ENCODE results near the gene STX12.
"Not testable (repeated sequence)": the region's sequence is repeated elsewhere in the genome, so short reads cannot be mapped to it uniquely, and the experiment has no call there.

Gene STX12

DNA sequence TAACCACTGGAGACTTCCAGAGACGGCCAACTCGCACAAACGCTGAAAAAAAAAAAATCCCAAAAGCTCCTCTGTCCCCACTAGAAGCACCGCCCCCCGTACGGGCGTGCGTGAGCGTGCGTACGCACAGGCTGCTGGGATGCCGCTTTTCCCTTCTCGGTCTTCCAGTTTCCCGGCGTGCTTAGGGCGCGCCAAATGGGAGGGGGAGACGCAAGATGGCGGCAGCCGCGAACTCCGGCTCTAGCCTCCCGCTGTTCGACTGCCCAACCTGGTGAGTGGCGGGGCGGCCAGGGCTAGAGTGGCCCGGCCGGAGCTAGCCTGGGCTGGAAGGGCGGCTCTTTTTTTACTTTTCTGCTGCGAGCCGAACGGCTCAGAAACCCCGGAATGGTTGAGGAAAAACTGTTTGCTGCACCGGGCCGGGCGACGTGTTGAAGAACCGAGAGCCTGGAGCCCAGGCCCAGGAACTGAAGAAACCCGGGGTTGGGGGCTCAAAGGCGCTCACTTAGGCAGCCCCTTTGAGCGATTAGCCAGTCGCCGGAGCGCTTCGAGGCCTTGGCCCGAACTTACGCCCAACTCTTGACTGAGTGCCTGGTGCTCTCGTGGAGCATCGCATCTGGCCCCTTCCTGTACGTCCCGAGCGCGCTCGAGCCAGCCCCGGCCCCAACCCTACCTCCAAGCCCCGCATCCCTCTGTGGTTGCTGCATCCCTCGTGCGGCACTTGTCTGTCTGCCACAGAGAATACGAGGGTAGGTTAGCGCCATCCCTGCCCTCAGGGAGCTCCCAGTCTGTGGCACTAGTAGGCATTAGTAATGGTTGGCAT lies 57.8 kb downstream of the STX12 start, which contains the start of gene PPP1R8:
Gene PPP1R8, plus strand, starts transcription at position 162 of the 820 bp plus-strand sequence. Its CDS starts 54 bp downstream, at position 216.
- DNase-seq (ENCODE audit: low spot score) = peak; percentile 97

DNA sequence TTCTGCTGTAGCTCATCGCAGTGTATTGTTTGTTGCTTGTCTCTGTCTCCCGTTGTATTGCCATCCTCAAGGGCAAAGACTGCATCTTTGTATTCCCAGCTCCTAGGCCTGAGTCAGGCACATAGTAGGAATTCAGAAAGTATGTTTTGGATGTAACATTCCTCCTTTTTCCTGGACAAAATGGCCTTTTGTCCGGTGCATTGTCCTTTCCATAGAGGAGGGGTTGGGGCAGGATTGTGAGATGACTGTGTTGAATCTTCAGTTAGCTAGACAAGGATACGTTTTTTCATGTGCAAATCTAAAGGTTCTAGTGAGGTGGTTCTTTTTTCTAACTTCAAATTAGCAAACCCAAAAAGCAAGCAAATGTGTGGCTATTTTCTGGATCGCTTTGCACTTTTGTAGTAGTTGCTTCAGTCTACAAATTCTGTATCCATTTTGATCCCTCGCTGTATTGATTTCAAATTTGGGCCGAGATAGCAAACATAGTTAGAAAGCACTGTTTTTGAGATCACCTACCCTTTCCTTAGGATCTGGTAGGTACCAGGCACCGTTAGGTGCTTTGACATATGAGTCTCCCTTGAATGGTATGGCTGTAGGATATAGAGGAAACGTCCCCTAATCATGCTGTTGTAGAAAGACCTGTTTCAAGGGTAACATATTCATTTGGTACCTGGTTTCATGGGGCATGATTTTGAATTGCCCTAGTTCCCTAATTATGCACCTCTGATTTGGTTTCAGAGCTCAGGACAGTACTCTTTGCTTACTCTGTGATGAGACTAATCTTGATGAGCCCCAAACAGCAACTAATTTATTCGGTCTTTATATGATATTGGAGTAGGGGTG lies 58.8 kb downstream of the STX12 start:
- no peak for DNase-seq (ENCODE audit: low spot score)

DNA sequence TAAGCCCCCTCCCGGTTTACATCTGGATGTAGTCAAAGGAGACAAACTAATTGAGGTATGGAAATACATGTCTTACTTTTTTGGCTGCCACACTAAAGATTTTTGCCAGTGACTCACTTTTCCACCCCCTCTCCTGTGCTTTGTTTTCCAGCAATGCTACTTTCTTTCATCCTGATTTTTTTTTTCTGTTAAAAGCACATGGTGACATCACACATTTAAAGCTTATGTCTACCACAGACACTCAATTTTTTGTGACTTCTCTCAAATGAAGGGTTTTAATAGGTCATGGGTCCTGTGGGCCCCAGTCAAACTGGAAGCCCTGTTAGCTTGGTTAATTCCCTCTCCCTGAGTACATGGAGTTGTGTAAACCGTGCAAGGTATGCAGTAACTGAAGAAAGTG lies 59.7 kb downstream of the STX12 start:
- DNase-seq (ENCODE audit: low spot score) = no peak

DNA sequence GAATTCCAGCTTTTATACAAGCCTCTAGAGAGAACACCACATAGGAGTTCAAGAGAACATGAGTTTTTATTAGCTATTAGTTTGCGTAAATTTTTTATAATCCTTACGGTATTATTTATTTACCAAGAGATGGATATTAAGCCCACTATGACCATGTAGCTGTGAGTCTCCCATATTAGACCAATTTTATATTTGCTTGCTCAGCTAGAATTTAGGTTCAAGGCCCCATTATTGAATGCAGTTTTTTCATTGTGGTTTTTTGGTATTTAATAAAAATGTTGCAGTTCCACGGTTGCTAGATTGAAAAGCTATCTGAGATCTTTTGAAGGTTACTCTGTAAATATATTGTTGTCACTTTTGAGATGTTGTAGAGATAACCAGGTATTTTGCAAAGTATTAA lies 60.5 kb downstream of the STX12 start:
- no peak for DNase-seq (ENCODE audit: low spot score)

DNA sequence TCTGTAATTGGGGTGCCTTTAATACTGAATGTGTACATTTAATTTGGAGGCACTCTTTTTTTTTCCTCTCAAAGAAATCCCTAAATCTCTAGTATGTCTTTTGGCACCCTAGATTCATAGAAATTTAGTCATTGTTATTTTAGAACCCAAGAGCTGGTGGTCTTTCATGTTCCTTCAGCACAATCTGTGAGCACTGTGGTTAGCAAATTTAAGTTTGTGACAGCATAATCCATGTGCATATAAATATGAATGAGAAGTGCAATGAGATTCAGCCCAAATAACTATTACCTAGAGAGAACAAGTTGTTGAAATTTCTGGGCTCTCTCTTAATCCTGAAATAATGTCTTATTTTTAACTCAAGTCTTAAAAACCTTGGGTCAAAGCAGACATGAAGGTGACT lies 62.0 kb downstream of the STX12 start:
- DNase-seq (ENCODE audit: low spot score) = no peak

DNA sequence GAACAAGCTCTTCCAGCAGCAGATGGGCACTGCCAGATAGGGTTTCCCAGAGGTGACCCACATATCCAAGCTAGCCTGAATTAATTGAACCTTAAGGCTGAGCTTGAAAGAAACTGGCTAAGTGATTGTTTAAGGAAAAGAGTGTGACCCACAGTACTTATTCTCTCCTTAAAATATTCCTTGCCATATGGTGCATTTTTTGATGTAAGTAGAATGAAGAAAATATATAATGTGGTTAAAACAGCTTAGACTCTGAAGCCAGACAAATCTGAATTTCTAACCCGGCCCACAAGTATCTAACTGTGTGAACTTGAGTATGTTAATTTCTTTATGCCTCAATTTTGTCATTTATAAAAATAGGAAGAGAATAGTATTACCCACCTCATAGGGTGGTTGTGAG lies 62.5 kb downstream of the STX12 start:
- DNase-seq (ENCODE audit: low spot score) = no peak

DNA sequence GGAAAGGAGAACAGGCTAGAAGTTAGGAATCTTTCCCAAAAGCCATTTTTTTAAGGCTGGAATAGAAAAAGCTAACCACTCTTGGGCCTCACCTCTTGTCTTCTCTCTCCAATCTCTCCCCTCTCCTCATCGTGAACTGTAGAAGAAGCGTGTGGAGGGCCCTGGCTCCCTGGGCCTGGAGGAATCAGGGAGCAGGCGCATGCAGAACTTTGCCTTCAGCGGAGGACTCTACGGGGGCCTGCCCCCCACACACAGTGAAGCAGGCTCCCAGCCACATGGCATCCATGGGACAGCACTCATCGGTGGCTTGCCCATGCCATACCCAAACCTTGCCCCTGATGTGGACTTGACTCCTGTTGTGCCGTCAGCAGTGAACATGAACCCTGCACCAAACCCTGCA lies 76.9 kb downstream of the STX12 start:
- DNase-seq (ENCODE audit: low spot score) = no peak

DNA sequence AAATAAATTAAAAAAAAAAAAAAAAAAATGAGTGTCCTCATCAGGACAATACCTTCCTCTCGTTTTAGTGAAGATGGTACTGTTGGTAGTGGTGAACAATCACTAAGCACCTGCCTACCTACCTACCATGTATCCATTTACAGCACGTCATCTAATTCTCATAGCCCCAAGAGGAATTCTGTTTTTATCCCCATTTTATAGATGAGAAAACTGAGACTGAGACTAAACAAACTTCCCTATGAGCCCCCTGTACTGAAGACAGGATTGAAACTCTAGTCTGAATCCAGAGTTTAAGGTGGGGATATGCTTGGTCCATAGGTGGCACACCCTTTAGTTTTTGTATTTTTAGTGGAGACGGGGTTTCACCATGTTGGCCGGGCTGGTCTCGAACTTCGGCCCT lies 82.1 kb downstream of the STX12 start:
- no peak for DNase-seq (ENCODE audit: low spot score)

DNA sequence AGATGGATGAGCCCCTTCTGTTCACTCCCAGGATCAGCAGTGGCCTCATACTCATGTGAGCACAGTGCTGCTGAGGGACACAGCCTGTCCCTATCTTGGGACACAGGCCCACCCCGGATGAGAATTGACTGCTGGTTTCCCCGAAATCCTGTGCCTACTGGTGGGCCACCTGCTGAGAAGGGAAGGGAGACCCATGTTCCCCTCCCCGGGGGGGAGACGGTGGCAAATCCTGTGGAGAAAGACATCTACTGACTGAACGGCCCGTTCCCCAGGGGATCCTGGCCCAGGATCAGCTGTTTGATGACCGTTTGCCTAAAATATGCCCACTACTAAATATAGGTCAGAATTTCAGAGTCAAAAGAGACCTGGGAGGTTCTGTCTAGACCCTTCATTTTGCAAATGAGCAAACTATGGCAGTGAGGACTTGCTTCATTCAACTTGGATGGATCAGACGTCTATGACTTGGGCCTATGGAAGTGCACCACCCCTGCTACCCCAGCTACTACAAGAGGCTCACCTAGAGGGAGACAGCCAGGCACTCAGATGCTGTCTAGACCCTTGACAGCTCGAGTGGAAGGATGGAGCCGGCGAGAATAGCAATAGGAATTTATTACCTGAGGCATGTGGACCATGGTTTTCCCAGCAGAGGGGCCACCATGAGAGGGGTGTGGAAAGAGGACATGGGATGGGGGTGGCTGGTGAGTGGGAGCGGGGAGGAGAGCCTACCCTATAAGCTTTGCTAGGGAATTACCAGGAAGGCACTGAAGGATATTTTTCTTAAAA lies 83.7 kb downstream of the STX12 start:
- peak; percentile 29 for DNase-seq (ENCODE audit: low spot score)

DNA sequence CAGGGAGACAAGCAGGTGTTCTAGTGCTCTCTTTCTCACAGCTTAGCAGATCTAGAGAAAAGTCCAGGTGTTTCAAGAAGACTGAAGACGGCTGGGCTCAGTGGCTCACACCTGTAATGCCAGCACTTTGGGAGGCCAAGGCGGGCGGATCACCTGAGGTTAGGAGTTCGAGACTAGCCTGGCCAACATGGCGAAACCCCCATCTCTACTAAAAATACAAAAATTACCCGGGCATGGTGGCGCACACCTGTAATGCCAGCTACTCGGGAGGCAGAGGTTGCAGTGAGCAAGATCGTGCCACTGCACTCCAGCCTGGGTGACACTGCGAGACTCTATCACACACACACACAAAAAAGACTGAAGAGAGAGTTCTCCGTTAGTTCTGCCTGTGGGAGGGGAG lies 84.5 kb downstream of the STX12 start:
- DNase-seq (ENCODE audit: low spot score) = not testable (repeated sequence)

DNA sequence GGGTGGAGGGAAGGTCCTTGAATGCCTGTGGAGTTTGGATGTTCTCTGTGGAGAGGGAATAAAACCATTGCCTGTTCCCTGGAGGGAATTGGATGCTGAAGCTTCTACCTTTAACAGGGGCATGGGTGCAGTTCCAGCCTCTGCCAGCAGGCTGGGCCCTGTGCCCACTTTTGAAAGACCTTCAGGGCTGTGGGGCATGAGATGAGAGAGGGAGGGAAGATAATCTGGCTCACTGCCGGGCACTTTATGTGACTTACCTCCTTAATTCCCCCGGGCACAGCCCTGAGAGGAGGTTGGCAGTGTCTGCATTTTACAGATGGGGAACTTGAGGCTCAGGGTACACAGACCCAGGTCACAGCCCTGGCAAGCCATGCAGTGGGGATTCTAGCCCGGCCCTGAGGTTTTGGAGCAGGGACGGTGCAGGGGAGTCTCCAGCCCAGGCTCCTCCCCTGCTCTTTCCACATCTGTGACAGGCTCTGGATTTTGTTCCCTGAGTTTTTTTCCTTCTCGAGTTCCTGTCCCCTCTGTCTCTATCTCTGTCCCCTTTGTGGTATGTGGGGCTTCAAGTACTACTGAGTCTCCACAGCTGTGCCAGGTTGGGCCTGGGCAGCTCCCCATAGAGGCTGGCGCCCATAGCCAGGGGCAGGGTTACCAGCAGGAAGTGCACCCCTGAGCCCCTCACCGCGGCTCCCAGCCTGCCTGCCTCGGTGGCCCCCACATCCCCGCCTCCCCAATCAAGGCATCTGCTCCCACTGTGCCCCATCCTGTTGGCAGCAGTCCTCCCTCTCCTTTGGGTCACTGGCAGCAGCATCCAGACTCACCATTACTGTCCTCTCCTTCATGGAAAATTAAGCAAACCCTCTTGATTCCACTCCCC lies 85.3 kb downstream of the STX12 start:
- peak; percentile 80 for DNase-seq (ENCODE audit: low spot score)

DNA sequence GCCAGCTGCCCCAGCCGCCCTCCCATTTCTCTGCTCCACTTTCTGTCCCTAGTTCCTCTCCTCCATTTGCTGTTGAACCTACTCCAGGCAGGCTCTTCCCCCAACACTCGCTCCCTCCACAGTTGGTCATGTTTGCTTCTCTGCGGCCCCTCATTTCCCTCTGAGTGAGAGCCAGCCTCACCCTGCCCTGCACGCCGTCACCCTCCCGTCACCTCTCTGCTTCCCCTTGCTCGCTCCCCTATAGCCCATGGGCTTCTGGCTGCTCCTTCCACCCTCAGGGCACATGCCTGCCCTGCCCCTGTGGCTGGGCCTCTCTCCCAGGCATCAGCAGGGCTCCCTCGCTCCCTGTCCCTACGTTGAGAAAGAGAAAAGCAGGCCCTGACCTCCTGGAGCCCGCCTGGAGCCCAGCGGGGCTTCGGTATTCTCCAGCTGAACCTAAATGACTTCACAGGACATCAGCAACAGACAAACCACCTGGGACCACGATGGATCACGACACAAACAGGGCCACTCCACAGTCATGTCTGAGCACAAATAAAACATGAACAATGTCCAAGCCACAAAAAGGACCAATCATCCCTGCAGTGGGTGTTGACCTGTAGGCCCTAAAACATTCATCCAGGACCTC lies 86.0 kb downstream of the STX12 start:
- no peak for DNase-seq (ENCODE audit: low spot score)

DNA sequence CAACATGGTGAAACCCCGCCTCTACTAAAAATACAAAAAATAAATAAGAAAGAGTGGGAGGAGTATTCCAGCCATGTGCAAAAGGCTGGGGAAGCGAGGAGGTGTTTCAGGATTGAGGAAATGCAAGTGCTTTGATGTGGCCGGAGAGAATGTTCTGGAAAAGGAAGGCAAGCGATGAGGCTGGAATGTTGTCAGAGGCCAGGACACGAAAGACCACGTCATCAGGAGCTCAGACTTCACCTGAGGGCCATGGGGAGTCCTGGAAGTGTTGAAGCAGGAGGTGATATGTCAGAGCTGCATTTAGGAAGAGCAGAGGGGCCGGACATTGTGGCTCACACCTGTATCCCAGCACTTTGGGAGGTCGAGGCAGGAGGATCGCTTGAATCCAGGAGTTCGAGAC lies 88.4 kb downstream of the STX12 start:
- DNase-seq (ENCODE audit: low spot score) = no peak

DNA sequence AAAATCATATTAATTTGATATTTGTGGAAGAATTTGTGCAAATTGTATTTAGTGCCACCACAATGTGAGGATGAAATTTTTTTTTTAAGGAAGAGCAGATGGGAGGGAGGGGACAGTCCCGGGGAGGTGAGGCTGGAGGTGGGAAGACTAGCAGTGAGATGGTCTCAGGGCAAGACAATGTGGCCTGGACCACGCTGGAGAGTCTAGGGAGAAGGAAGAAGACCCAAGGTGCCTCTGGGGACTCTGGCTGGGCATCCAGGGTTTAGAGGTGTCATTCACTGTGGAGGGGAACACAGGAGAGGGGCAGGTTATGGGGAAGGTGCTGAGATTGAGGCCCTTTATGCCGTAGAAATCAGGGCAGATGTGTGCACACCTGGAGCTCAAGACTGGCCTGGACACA lies 89.0 kb downstream of the STX12 start:
- DNase-seq (ENCODE audit: low spot score) = no peak

DNA sequence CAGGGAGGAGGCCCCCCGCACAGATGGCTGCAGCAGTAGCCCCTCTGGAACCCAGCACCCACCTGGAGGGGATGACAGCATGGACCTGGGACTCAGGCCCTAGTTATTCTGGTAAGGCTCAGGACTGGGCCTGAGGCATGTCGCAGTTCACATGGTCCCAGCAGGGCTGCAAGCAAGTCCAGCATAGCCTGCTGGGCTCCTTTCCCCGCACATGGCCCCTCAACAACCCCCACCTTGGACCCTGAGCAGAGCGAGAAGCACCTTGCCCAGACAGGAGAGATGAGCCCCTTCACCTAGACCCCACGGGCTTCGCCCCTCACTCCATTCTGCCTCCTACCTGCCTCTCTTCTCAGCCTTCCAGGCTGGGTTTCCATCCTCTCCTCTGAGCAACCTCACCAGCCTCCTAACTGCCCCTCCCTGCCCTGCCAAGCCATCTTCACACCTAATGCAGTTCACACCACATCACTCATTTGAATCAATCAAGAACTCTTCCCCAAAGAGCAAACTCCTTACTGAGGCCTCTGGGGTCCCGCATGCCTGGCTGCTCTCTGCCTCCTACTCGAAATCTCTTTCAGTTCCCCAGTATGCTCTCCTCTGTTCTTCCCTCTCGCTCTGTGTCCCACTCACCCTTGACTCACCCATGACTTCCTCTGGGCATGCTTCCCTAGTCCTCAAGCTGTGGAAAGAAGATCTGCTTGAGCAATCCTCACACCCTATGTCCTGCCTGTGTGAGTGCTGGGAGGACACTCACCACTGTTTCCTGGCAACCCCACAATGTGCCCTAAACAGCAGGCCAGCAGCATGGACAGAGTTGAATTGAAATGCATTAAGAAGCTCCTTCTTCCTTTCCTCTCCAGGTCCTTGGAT lies 89.9 kb downstream of the STX12 start:
- DNase-seq (ENCODE audit: low spot score) = no peak

DNA sequence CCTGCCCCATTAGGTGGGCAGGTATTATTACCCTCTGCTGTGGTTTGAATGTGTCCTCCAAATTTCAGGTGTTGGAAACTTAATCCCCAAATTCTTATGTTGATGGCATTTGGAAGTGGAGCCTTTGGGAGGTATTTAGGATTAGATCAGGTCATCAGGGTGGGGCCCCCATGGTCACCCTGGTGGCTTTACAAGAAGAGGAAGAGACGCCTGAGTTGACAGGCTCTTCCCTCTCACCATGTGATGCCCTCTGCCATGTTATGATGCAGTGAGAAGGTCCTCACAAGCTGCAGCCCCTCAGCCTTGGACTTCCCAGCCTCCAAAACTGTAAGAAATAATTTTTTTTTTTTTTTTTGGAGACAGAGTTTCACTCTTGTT lies 90.5 kb downstream of the STX12 start:
- no peak for DNase-seq (ENCODE audit: low spot score)

DNA sequence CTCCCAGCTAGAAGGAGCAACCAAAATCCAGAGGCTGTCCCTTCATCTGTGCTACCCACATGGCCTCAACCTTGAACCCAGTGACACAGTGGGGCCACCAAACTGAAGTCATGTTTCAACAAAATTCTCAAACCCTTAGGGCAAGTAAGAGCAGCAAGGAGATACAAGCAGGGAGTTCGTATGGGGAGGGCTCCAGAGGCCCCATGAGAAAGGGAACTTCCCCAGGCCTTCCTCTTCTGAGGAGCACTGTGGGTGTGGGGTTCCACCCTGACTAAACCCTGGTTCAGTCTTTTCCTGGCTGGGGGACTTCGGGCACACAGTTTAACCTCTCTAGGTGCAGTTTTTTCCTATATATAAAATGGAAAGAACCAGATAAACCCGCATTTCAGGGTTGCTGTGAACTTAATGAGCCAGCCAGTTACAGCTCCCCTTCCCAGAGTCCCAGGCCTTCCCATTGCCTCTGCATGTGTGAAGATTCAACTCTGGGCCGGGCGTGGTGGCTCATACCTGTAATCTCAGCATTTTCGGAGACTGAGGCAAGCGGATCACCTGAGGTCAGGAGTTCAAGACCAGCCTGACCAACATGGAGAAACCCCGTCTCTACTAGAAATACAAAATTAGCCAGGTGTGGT lies 91.4 kb downstream of the STX12 start:
- DNase-seq (ENCODE audit: low spot score) = no peak

DNA sequence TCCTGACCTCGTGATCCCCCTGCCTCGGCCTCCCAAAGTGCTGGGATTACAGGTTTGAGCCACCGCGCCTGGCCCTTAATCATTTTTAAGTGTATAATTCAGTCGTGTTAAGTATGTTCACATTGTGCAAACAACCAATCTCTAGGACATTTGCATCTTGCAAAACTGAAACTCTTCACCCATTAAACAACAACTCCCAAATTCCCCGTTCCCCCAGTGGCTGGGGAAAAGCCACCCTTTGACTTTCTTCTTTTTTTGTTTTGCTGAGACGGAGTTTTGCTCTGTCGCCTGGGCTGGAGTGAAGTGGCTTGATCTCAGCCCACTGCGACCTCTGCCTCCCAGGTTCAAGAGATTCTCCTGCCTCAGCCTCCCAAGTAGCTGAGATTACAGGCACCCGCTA lies 92.8 kb downstream of the STX12 start:
- DNase-seq (ENCODE audit: low spot score) = no peak

DNA sequence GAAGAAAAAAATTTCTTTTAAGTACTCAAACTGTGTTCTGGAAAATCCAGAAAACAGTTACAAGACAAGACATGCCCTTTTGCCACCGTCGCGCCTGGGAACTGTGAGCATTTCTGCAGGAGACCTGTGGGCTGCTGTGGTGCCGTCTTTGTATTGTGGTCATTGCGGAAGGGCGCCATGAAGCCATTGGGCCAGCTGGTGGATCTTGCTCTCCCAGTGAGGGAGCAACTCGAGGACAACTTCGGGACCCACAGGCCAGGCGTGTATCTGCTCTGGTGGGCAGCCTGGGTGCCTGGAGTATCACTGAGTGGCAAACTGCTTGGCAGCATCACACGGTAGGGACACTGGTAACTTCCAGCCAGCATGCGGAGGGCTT lies 95.5 kb downstream of the STX12 start:
- no peak for DNase-seq (ENCODE audit: low spot score)

Measured in cerebellar cortex (tissue), 1 donor.